Stimulated activated CD4-positive, alpha-beta T cell treated with anti-CD3 and anti-CD28 coated beads, Interleukin-1b, Interleukin-23, amount 100 ng/mL, for 48 hours (primary cell): ENCODE results near the gene EHF.

Experiments used
- DNase-seq: peaks from one replicate; pipeline ENCODE4 v3.0.0-alpha.2; 2020

Gene EHF

DNA sequence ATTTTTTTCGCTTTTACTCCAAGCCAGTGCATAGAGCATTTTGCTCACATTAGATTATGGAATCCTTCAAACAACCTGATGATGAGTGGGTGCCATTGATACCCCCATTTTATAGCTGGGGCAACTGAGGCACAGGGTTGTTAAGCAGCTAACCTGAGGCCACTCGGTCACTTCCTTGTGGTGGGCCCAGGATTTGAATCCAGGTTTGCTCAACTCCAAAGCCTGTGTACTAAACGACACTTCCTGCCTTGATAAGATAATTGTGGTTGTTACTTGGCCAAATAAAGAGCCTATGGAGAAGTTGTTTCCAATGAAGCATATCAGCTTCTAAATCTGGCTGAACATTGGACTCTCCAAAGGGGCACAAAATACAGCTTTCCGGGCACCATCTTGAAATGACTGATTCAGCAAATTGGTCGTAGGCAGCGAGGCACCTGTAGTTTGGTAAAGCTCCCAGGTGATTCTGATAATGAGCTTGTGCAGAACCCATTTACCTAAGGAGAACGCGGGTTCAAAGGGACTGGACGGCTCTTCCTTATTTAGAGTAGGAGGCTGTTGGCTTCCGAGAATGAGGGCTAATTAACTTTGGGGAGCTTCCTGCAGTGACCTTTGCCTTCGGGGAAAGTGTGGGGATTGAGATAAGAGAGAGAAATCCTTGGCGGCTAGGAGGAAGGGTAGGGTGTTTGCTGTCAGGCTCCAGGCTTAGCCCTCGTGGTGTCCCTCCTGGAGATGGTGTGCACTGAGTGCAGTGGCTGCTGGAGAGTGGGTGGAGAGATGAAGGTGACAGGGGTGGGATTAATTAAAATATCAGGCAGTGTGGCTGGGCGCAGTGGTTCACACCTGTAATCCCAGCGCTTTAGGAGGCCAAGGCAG, 17.5 kb upstream of the EHF start:
- no peak for DNase-seq

DNA sequence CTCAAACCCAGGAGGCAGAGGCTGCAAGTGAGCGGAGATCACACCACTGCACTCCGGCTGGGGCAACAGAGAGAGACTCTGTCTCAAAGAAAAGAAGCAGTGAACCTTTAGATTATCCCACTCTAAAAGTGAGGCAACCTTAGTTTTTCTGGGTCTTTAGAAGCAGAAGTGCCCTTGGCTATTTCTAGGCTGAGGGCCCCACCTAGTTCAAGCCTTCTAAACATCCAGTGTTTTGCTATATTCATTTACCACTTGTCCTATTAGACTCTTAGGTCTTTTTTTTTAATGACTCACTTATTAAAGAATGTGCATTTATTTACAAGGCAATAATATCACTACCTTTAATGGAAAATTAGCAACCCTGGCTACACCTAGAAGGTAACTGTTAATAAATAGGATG, 16.7 kb upstream of the EHF start:
- no peak for DNase-seq

DNA sequence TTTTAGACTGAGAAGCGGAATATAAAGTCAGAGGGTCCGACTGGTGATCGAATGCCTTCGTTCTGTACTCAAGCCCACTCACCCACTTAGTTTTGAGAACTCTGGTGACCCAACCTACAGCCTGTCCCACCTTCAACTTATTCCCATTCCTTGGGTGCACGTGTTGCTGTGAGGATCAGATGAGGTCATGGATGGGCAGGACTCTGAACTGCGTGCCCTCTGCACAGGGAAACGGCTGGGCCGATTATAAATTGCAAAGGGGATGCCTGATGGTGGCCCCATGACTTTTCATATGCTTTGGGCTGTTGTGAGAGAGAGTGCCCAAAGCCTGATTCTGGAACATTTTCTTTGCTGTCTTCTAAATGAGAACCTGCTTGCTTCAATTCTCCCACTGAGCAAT, 16.0 kb upstream of the EHF start:
- DNase-seq = no peak

DNA sequence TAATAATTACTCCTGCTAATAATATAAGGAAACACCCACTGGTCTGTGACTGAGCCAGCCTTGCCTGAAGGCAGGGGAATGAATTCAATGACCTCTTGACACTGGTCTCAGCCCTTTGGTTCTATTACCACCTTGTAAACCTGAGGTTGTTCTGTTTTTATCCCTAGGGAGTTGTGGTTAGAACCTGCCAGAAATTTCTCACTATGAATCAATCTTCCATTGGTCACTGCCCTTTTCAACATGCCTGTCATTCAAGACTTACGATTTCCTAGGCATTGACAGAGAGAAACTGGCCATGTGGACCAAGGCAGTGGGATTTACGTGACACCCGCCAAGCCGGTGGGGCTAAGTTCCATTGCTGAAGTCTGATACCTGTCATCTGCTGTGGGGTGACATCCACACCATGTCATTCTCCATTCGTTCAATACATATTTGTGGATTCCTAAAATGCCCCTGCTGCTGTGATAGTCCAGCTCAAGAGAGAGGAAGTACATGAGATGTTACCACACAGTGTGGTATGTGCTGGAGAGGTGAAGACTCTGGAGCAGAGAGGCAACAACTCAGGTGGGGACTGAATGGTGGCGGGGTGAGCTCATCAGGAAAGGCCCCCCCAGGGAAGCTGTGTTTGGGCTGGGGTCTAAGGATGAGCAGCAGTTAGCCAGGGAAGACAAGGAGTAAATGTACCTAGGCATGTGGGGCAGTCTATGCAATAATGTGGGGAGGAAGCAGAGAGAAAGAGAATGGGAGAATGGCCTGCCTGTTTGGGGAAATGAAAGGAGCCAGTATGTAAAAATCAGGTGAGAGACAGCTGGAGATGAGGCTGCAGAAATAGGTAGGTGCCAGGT, 15.2 kb upstream of the EHF start:
- DNase-seq = no peak

DNA sequence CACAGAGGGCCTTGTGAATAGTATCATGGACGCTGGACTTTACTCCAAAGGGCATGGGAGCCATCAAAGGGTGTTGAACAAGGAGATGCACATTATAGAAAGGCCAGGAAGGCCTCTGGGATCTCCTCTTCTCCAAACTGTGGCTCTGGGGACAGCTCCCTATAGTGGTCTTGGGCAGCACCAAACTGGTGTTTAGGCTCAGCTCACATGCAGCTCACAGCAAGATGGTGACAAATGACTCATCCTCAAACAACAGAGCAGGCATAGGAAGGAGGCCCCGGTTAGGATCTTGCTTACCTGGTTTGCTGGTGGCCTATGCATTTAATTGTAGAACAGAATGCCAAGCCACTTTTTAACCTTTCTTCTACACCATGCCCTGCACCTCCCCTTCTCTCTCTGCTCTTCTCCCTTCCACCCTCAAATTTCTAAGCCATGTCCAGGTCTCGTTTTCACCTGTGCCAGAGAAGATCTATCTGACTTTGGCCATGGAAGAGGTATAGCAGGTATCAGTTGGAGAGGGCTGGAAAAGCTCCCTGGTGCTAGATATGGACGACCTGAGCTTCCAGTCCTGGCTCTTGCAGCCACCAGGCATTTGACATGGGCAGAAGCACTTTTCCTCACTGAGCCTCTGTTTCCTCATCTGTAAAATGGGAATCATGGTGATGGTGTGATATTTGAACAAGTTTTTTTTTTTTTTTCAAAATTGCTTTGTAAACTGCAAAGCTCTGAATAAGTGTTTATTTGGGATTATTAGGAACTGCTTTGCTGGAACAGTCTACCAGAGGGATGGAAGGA, 14.4 kb upstream of the EHF start:
- no peak for DNase-seq

DNA sequence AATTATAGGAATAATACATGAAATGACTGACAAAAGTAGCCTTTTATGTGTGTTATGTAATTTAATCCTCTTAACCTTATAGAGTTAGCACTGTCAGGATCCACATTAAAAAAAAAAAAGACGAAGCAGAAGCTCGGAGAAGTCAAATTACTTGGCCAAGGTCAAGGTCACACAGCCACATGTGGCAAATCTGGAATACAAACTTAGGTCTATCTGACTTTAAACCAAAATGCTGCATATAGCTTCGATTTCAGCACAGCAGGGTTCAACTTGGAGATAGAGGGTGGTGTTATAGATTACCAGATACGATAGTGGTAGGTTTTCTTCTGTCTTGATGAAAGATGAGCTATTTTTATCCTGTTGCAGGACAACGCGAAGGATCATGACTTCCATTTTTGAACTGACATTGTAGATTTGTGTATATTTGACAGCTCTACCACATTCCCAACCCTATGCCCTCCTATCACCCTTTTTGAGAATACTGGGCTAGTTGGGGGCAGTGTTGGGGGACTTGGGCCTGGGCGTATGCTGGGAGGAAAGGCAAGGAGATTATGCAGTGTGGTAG, 11.6 kb upstream of the EHF start:
- DNase-seq = no peak

DNA sequence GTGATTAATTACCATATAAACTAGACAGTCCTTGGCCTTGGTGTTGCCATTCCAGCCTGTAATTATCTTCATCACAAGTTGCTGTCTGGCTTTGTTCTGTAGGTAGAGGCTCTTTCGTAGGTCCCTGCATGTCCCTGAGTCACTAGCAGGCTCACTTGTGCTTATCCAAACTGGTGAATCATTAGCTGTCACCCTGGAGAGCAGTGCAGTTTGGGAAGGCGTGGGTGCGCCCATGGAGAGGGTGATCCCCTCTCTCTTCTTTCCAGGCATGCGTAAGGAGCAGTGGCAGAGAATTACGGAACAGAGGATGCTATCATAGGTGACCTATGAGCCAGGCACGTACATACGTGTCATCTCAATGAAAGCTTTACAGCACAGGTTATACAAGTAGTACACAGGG, 11.0 kb upstream of the EHF start:
- no peak for DNase-seq

DNA sequence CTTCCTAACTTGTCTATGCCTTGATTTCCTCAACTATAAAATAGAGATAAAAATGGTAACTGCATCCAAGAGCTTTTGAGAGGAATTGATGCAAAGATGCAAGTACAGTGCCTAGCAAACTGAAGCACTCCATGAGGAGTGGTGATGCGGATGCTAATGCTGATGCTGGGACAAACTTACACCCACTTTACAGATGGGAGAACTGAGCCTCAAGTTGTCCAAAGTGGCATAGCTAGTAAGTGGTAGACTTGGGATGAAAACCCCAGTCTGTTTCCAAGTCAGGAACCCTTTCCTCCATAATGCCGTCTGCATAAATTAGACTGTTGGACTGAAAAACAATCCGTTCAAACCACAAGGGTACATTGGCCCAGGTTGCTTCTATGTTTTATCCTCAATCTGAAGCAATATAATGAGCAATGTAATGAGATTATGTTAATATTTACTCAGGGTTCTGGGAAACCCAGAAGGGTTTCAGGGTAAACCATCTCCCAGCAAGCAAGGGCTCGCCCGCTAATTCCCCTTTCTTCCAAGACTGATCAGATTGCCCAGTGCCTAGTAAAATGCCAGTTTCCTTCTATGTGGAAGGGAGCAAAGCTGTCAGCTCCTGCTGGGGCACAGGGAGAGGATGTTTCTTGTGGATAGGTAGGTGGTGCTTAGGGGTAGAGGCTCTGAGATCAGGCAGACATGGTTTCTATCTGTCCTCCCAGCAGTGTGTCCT, 10.4 kb upstream of the EHF start:
- no peak for DNase-seq

DNA sequence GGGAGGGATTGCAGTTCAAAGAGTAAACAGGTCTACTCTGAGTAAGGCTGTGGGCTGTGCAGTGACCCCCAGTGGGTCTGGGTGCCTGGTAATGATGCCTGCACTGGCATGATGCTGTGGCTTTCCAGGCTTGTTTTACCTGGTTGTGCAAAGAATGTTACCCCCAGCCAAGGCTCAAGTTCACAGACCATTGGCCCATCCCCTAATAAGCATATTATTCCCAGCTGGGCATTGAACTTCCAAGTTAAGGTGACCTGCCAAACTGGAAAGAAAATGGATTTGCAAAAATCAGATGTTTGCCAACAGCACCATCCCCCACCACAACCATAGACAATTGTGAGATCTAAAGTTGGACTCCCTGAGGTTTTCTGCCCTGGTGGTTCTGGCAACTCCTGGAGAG, 7.9 kb upstream of the EHF start:
- DNase-seq = no peak

DNA sequence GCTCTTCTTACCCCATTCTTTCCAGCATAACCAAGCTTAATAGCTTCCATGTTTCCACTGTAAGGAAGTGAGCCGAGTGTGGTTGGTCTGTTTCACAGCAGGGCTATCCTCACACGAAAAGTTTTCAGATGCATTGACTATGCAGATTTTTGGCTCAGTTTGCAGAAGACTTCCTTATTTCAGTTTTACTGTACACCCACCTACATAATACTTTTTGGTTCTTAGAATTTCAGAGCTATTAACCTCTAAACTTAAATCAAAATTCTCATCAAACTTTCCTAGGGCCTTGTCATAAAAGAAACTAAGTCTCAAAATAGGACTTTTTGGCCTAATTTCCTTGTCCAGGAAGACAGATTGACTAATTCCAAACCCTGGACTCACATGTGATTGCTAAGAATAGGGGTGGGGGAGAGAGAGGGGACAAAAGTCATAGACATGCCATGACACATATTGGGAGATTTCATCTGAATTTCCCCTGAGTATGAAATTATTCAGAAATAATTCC, 7.3 kb upstream of the EHF start:
- DNase-seq = no peak

DNA sequence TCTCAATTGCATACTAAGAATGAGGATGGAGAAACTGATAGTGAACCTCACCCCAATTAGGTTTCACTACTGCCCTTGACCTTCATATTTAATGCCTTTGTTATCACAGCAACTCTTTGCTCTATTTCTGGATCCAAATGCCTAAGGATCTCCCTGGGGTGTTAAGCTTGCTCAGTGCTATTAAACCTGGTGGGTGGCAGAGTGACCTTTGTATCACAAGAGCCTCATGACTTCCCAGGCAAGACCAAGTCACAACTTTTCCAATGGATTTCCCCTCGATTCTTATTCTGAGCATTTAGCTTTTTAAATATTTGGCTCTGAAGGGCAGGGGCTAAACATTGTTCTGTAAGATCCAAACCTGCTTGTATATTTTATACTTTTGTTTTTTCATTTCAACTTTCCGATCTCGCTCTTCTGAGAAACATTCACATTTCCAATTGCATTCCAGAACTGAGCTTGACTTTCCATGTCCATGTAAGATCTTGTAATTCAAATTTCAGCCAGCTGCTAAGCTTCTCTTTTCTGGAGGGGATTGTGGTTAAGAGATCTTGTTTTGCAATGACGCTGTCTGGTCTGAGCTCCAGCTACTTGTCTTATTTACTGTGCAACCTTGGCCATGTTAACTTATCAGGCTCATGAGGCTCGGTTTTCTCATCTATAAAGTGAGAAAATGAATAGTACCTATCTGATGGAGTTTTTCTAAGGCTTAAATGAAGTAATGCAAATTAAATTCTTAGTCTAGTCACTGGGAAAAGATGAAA, 6.4 kb upstream of the EHF start:
- DNase-seq = no peak

DNA sequence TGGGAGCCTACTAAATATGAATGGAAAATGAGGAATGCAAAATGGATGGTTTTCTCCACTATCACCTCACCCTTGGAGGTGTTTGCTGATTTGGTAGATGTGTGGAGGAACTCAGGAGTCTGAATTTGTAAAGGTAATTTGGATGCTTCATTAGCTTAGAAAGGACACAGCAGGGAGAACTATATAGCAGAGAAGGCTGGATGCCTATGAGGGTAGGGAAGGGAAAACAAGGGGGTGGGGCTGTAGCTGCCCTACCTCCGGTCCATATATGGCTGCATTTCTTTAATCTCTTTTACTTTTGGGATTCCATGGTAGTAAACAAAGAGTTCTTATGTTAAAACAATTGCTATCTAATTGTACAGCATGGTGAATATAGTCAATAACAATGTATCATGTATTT, 4.8 kb upstream of the EHF start:
- DNase-seq = no peak

DNA sequence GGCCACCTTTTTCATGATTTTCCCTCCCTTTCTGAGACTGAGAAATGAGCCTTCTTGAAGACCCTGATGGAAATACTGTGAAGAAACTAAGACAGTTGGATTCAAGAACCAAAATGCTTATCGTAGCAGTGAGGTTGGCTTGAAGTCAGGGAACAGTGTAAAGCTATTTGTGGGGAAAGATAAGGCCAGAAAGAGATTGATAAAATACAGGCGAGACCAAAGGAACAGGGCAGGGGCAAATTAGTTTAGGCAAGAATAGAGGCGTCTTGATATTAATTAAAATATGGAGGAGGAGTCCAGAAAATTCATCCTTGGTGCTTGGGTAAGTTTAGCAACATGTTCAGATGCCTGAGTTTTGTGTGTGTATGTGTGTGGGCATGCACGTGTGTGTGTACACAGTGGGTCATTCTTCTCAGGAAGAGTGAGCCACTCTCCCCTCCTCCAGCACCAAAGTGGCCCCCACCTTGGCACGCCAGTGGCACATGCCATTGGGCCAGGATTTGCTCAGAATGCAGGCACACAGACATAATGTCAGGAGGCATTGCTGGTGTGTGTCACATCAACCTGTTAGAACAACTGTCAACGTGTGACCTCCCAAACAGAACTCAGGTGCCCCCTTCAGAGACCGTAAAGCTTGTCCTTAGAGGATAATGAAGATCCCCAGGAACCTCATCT, 3.9 kb upstream of the EHF start:
- no peak for DNase-seq

DNA sequence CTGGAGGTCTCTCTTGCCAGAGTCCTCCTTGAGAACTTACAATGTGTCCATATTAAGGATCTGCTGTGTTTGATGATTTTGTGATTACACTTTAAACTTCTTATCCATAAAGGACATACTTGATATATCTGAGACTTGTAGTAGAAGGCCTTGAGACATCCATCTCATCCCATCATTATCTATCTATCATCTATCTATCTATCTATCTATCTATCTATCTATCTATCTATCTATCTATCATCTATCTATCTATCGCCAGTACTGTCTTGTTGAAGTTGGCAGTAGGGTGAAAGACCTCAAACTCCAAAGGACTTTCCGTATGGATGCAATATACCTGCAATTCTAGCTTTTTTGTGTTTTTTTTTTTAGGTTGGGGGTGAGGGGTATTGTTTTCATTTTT, 2.5 kb upstream of the EHF start:
- no peak for DNase-seq

DNA sequence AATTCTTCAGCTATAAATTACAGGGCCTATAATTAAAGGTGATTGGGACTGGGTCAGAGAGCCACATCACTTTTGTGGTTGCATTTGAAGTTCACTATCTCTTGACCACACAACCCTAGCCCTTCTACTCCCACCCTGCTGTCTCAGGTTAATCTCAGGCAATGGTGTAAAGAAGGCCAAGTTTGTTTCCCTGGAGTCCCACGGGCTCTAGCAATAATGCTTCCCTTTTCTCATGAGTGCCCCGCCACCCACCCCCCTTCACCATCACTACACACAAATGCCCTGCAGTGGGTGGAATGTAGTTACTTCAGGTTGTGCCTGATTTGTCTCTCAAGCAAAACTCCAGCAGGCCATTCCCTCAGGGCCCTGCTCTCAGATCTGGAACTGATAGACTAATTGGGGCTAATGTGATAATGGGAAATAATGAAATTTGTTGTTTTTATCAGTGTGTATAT, 1.8 kb upstream of the EHF start:
- no peak for DNase-seq

DNA sequence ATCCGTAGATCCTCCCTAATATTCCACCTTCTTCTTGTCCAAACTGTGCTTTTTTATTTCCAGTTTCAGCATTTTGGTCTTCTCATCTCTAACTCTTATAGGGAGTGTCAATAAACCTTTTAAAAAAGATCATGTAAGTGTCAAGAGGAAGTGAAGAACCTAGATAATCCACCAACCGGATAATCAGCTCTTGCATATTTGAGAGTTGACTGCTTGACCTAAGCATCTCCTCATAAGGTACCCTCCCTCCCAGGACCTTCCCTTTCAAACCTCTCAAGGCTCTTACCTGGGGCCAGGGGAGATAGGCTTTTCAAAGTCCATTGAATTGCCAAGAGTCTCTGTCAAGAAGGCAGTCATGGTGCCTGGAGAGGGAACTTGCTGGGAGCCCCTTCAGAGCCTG, 691 bp upstream of the EHF start:
- no peak for DNase-seq

DNA sequence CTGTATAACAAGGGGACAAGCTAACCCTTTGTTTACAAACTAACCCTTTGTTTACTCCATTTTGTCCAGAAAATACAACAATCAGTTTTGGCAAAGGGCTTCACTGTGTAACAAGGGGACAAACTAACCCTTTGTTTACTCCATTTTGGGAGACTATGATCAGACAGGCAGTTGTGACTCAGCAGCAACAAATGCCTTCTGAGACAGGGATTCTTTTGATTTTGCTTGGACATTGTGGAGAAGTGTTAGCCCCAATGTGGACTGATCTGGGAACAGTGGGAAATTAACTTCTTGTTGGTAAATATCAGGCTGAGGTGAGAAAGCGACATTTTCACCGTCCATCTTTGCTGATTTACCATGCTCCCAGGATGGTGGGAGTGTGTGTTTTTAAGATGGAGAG, 983 bp downstream of the EHF start:
- DNase-seq = no peak

DNA sequence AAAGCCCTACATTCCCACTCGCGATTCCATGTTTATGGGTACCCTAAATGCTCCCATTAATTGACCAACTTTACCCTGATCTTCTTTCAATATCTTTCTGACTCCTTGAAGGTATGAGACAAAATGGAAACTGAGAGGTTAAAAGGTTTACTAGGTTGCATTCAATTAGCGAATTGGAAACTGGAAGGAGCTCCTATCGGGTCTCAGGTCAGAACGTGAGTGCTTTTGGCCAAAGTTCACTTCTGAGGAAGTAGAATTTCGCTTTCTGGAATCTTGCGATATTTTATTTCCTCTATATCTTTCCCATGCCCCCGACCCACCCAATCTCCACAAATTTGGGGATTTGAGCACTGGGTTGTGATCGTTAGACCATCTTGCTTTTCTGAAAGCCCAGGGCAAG, 2.6 kb downstream of the EHF start:
- no peak for DNase-seq

DNA sequence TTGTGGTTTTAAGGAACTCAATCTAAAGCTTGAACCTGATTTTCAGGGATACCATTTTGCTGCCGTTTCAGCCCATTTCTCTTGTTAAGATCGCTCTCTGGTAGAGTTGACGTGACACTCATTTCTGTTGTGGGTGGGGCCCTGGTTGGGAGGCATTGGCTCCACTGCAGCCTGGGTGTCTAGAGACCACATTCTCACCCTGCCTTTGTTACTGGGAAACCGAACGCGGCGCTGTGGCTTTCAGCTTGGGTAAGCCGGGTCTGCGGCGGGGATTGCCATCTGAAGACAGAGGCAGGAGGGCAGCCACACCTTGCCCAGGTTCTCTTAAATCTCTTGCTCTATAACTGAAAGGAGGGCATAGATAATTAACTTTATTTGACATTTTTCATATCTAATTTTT, 3.2 kb downstream of the EHF start:
- DNase-seq = no peak

DNA sequence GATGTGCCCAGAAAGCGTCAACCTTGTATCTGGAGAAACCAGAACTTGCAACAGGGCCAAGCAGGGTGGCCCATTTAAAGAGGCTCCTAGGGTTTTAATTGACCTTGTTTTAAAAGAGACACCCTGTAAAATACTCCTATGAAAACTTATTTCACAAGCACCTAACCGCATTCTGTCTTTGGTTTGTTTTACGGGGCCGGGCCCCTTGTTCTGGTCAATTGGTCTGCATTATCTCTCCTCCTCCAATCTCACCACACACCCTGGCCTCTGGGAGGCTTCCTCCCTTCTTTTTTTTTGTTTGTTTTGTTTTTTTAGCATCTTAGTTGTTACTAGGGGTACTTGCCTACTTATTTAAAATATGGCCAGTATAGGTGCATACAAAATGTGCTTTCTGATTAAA, 4.7 kb downstream of the EHF start:
- DNase-seq = no peak

DNA sequence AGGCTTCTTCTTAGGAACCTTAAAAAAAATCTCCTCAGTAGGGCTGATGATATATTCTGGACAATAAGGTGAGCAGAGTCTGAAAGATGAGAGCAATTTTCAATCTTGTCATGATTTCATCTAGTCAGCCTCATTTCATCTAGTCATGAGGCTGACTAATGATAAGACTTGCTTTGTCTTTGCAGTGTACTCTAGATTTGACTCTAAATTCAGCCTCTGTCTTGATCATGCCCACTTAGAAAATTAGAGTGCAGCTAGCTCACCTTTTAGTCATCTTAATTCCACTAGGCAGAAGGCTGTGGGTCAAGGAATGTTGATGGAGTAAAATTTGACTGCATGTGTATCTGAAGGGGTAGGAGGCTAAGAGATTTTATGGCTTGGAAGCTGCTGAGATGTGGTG, 5.5 kb downstream of the EHF start:
- no peak for DNase-seq
